ENCODE data around the gene EPHX1.

GRCh38 chr1:225819346-225820192, 9.6 kb downstream of the EPHX1 start:
- TF ChIP-seq, protein P1, sequence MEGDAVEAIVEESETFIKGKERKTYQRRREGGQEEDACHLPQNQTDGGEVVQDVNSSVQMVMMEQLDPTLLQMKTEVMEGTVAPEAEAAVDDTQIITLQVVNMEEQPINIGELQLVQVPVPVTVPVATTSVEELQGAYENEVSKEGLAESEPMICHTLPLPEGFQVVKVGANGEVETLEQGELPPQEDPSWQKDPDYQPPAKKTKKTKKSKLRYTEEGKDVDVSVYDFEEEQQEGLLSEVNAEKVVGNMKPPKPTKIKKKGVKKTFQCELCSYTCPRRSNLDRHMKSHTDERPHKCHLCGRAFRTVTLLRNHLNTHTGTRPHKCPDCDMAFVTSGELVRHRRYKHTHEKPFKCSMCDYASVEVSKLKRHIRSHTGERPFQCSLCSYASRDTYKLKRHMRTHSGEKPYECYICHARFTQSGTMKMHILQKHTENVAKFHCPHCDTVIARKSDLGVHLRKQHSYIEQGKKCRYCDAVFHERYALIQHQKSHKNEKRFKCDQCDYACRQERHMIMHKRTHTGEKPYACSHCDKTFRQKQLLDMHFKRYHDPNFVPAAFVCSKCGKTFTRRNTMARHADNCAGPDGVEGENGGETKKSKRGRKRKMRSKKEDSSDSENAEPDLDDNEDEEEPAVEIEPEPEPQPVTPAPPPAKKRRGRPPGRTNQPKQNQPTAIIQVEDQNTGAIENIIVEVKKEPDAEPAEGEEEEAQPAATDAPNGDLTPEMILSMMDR (IDR thresholded peaks at IDR 0.05; ENCODE audit: low read depth, low read length, poor library complexity, severe bottlenecking): no peak
- no peak for TF ChIP-seq EZH2phosphoT487 (IDR thresholded peaks at IDR 0.05; ENCODE audit: borderline replicate concordance, low read length)

Measured in DOHH2 (cell line).